DMS 273 treated with DMSO at 0.1 percent for 48 hours (cell line): ENCODE results near the gene RSAD2.

ENCODE experiments used
- DNase-seq: peaks from one replicate; lab custom pipeline; 2025; lab: John Stamatoyannopoulos, UW

Gene RSAD2

GRCh38 chr2:6945087-6945813, 67.7 kb downstream of the RSAD2 start:
- DNase-seq, result no peak

GRCh38 chr2:6945821-6946220, 68.2 kb downstream of the RSAD2 start:
- no peak for DNase-seq

- DNase-seq, result no peak
Measured at GRCh38 chr2:6946722-6947121, 69.1 kb downstream of the RSAD2 start.
